Stimulated activated memory B cell treated with anti-CD40 and anti-IgM and Interleukin-4, amounts not matched to agents 10 μg/mL and 1 μg/mL and 100 μg/mL, for 72 hours (primary cell): ENCODE measurements around the gene VAMP7.
A peak's percentile ranks its signal among the peaks of the same experiment; 100 is the strongest.
"Not testable (repeated sequence)": the region's sequence is repeated elsewhere in the genome, so short reads cannot be mapped to it uniquely, and the experiment has no call there.

Source experiments
- ATAC-seq: fragments of 150-1000 bp; cut with Tn5 transposase; 2 replicates; pipeline ENCODE4 v1.10.0; 2021
- H3K27ac Mint-ChIP-seq: one replicate; pipeline ENCODE4 v1.8.0; 2022; ENCODE audit warnings: mild to moderate bottlenecking, mixed read lengths
- H3K27me3 Mint-ChIP-seq: one replicate; pipeline ENCODE4 v1.8.0; 2022; ENCODE audit warnings: mixed read lengths
- H3K36me3 Mint-ChIP-seq: one replicate; pipeline ENCODE4 v1.8.0; 2022; ENCODE audit warnings: mixed read lengths
- H3K4me1 Mint-ChIP-seq: one replicate; pipeline ENCODE4 v1.8.0; 2022; ENCODE audit warnings: mixed read lengths
- H3K4me3 Mint-ChIP-seq: one replicate; pipeline ENCODE4 v1.8.0; 2022; ENCODE audit warnings: mild to moderate bottlenecking, moderate library complexity, mixed read lengths
- H3K9me3 Mint-ChIP-seq: one replicate; pipeline ENCODE4 v1.8.0; 2022; ENCODE audit warnings: mixed read lengths

Gene VAMP7, protein sequence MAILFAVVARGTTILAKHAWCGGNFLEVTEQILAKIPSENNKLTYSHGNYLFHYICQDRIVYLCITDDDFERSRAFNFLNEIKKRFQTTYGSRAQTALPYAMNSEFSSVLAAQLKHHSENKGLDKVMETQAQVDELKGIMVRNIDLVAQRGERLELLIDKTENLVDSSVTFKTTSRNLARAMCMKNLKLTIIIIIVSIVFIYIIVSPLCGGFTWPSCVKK

DNA sequence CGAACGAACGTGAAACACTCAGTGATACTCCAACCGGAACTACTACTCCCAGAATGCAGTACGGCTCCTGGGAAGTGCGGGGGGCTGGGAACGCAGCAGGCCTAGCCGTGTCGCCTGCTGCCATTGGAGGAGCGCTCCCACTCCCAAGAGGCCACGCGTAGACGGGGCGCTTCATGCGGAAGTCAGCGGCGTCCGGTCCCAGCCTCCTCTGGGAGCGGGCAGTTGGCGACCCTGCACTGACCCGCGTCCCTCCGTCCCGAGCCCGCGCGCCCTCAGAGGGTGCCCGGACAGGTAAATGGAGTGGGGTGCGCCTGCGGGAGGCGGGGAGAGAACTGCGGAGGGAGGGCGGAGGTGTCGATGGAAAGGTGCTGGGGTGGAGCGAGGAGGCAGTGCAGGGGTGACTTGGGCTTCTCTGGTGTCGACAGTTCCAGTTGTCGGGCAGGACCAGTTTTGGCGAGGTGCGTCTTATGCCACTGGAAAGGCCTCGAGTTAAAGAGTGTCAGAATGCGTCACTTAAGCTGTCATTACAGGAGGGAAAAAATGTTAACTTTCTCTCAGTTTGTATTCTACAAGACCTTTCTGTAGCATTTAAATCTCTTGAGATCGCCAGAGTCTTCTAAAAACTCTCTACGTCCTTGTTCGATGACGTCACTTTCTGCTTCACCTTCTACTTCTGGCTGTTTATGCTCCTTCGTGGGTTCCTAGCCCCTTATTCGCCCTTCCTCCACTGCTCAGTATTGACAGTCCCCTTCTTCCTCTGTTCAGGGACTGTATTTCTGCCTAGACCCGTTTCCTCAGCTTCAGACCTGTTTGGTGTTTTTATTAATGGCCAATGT, at the start of gene VAMP7:
Gene VAMP7 (plus strand): TSS at position 188 of the 836 bp plus-strand sequence. CDS start 8,122 bp downstream, outside the sequence.
- no peaks in the 10 kb centered on the region for H3K36me3 Mint-ChIP-seq
- H3K4me3 Mint-ChIP-seq = peak within 1 kb of the TSS; percentile 96
- H3K27me3 Mint-ChIP-seq = no peaks in the 10 kb centered on the region
- peaks cover 3% of the 10 kb centered on the region for H3K9me3 Mint-ChIP-seq
- H3K4me1 Mint-ChIP-seq = peaks cover 33% of the 10 kb centered on the region
- peak within 1 kb of the TSS; percentile 94 for H3K27ac Mint-ChIP-seq
- peak; percentile 97 for ATAC-seq

- Mint-ChIP-seq H3K27ac (no peak overlapping the region), H3K9me3 (peaks cover 5% of the 10 kb centered on the region), H3K36me3 (no peaks in the 10 kb centered on the region), H3K4me1 (peaks cover 6% of the 10 kb centered on the region), H3K4me3 (no peak overlapping the region), H3K27me3 (no peaks in the 10 kb centered on the region)
- no peak for ATAC-seq
Observed at GRCh38 chrX:155841232-155841631, 39.9 kb upstream of the VAMP7 start.

DNA sequence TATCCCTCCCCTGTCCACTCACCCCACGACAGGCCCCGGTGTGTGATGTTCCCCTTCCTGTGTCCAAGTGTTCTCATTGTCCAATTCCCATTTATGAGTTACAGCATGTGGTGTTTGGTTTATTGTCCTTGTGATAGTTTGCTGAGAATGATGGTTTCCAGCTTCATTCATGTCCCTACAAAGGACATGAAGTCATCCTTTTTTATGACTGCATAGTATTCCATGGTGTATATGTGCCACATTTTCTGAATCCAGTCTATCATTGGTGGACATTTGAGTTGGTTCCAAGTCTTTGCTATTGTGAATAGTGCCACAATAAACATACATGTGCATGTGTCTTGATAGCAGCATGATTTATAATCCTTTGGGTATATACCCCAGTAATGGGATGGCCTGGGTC, 29.4 kb upstream of the VAMP7 start:
- not testable (repeated sequence) for H3K4me3 Mint-ChIP-seq, H3K4me1 Mint-ChIP-seq, ATAC-seq, H3K36me3 Mint-ChIP-seq, H3K27ac Mint-ChIP-seq, H3K27me3 Mint-ChIP-seq
- H3K9me3 Mint-ChIP-seq = peaks cover 12% of the 10 kb centered on the region

DNA sequence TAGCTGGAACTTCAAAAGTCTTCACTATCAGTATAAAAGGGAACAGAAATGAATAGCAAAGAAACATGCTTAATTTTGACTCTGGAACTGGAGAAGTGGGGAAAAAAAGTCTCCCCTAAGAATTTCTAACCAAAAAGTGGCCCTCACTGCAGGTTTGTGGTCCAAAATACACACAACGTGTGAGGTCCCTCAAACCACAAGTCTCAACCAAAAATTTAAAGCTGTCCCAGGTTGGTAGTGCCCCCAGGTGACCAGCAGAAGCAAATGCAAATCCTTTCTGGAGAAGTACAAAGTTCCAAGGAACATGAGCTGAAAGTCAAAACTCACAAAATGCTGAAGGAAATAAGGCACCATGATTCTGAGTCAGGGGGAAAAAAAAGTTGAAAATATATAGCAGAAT, 23.6 kb upstream of the VAMP7 start:
- Mint-ChIP-seq H3K4me3 (no peak overlapping the region), H3K4me1 (no peaks in the 10 kb centered on the region), H3K27me3 (no peaks in the 10 kb centered on the region), H3K36me3 (no peaks in the 10 kb centered on the region), H3K27ac (no peak overlapping the region), H3K9me3 (peaks cover 3% of the 10 kb centered on the region)
- ATAC-seq = no peak

GRCh38 chrX:155864655-155865054, 16.5 kb upstream of the VAMP7 start:
- Mint-ChIP-seq H3K4me1 (no peaks in the 10 kb centered on the region), H3K9me3 (peaks cover 11% of the 10 kb centered on the region), H3K27me3 (no peaks in the 10 kb centered on the region), H3K36me3 (no peaks in the 10 kb centered on the region), H3K4me3 (no peak overlapping the region), H3K27ac (no peak overlapping the region)
- ATAC-seq = no peak

DNA sequence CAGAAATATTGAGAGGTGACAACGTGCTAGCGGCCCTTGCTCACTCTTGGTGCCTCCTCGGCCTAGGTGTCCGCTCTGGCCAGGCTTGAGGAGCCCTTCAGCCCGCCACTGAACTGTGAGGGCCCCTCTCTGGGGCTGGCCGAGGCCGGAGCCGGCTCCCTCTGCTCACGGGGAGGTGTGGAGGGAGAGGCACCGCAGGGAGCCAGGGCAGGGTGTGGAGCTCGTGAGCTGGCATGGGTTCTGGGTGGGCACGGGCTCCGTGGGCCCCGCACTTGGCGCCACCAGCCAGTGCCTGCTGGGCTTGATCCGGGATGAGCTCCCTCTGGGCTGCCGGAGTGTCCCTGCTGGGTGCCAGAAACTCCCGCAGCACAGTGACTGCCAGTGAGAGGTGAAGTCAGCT, 16.0 kb upstream of the VAMP7 start:
- H3K36me3 Mint-ChIP-seq = no peaks in the 10 kb centered on the region
- ATAC-seq = no peak
- H3K27me3 Mint-ChIP-seq = no peaks in the 10 kb centered on the region
- H3K4me3 Mint-ChIP-seq = no peak overlapping the region
- no peaks in the 10 kb centered on the region for H3K4me1 Mint-ChIP-seq
- no peak overlapping the region for H3K27ac Mint-ChIP-seq
- peaks cover 11% of the 10 kb centered on the region for H3K9me3 Mint-ChIP-seq

GRCh38 chrX:155867821-155868220, 13.3 kb upstream of the VAMP7 start:
- Mint-ChIP-seq H3K4me1 (no peaks in the 10 kb centered on the region), H3K36me3 (no peaks in the 10 kb centered on the region), H3K9me3 (peaks cover 15% of the 10 kb centered on the region), H3K4me3 (no peak overlapping the region), H3K27ac (no peak overlapping the region), H3K27me3 (no peaks in the 10 kb centered on the region)
- no peak for ATAC-seq

DNA sequence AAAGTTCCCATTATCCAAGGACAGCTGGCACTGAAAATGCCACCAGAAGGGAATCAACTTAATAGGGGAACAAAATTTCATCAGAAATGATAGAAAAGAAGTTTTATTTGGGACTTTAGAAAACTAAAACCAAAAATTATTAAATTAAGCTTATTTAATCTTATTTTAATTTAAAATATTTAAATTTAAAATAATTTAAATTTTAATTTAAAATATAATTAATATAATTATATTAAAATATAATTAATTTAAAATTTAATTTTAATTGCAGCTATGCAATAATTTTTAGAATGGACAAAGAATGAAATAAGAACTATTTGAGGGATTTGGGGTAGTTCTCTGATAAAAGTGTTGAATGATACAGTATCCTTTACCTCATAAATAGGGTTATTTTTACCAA, 10.2 kb upstream of the VAMP7 start:
- Mint-ChIP-seq H3K27me3 (no peaks in the 10 kb centered on the region), H3K9me3 (peaks cover 15% of the 10 kb centered on the region), H3K27ac (no peak overlapping the region), H3K36me3 (no peaks in the 10 kb centered on the region), H3K4me3 (no peak overlapping the region), H3K4me1 (peaks cover 6% of the 10 kb centered on the region)
- no peak for ATAC-seq

GRCh38 chrX:155871934-155872333, 9.2 kb upstream of the VAMP7 start:
- no peak for ATAC-seq
- H3K27me3 Mint-ChIP-seq = no peaks in the 10 kb centered on the region

DNA sequence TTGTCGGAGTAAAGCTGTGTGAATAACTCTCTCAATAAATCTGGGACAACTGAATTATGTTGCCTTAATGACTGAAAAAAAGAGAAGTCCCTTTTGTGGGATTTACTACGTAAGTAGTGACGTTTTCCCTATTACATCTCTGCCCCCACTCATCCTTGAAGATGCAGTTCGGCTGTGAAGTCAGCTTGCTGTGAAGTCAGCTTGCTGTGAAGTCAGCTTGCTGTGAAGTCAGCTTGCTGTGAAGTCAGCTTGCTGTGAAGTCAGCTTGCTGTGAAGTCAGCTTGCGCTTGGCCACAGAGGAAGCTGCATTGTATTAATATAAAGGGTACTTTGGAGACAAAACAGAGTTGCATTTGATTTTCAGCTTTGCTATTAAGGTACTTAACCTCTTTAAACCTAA, 8.0 kb upstream of the VAMP7 start:
- Mint-ChIP-seq H3K4me3 (no peak overlapping the region), H3K4me1 (peaks cover 13% of the 10 kb centered on the region), H3K36me3 (no peaks in the 10 kb centered on the region), H3K27ac (no peak overlapping the region), H3K9me3 (peaks cover 11% of the 10 kb centered on the region), H3K27me3 (no peaks in the 10 kb centered on the region)
- ATAC-seq = no peak

More at GRCh38 chrX:155871934-155872333, 9.2 kb upstream of the VAMP7 start:
- Mint-ChIP-seq H3K27ac (no peak overlapping the region), H3K4me3 (no peak overlapping the region), H3K9me3 (peaks cover 15% of the 10 kb centered on the region), H3K36me3 (no peaks in the 10 kb centered on the region), H3K4me1 (peaks cover 9% of the 10 kb centered on the region)

GRCh38 chrX:155874571-155875244, 6.4 kb upstream of the VAMP7 start:
- Mint-ChIP-seq H3K36me3 (no peaks in the 10 kb centered on the region), H3K9me3 (peaks cover 3% of the 10 kb centered on the region), H3K4me3 (peak overlapping the region; percentile 57), H3K4me1 (peaks cover 13% of the 10 kb centered on the region), H3K27me3 (no peaks in the 10 kb centered on the region), H3K27ac (no peak overlapping the region)
- ATAC-seq = no peak

DNA sequence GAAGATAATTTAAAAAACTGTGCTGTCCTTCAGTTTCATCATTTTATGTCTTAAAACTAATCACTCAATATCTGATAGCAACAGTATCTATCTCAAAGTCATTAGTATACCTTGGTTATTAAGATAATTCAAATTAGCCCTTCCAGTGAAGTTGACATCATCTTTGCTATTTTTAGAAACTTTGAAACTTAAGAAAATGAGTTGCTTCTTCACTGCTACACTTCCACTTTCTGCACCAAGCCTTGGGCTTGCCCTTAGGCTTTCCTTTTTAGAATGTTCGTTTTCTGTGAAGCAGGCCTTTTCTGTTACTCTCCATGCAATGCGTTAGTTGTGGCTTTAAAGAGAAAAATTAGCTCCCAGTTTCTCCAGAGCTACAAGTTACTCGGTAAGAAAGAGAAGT, 4.4 kb upstream of the VAMP7 start:
- Mint-ChIP-seq H3K4me3 (peak overlapping the region; percentile 69), H3K4me1 (peaks cover 19% of the 10 kb centered on the region), H3K27ac (peak overlapping the region; percentile 89), H3K36me3 (no peaks in the 10 kb centered on the region), H3K27me3 (no peaks in the 10 kb centered on the region), H3K9me3 (peaks cover 3% of the 10 kb centered on the region)
- no peak for ATAC-seq

DNA sequence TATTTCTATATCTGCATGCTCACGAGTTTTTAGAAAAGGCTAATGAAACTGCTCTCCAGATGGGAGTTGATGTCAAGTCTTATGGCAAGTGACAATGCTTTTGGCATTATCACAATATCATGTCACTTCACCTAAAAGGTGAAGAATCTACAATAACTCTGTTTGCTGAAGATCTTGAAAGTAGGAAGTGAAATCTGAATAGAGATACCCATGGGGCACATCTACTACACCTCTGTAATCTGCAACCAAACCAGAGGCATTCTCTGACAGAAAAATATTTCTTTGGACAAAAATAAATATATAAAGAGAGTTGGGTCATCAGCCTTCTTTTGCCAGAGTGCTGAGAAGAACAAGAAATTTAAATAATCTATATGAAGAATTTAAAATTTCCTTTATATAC, 3.9 kb upstream of the VAMP7 start:
- Mint-ChIP-seq H3K36me3 (no peaks in the 10 kb centered on the region), H3K4me3 (peak overlapping the region; percentile 69), H3K27me3 (no peaks in the 10 kb centered on the region), H3K27ac (peak overlapping the region; percentile 89), H3K9me3 (peaks cover 3% of the 10 kb centered on the region), H3K4me1 (peaks cover 24% of the 10 kb centered on the region)
- ATAC-seq = peak; percentile 40

DNA sequence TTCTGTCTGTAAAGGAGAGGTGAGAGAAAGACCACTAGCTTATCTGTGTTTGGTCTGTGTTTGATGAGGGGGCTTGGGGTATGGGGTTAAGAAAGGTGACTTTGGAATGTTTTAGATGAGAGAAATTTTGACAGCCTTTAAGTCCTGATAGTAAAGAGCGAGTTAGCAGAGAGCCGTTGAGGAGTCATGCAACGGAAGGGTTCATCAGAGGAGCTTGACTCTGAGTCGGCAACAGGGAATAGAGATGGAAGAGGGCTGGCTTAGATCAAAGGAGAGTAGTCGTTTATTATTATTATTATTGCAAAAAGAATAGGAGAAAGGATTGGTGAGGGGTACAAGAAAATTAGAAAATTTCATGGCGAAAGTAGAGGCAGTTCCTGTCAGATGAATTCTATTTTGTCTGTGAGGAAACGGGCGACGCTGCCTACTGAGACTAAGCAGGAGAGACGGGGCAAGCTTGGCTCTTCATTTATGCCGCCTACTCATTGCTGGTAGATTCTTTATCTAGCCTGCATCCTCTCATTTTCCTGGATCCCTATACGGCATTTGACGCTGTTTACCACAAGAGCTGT, 473 bp upstream of the VAMP7 start:
- Mint-ChIP-seq H3K27me3 (no peaks in the 10 kb centered on the region), H3K27ac (peak overlapping the region; percentile 94), H3K36me3 (no peaks in the 10 kb centered on the region), H3K4me3 (peak overlapping the region; percentile 96), H3K9me3 (peaks cover 3% of the 10 kb centered on the region), H3K4me1 (peaks cover 26% of the 10 kb centered on the region)
- no peak for ATAC-seq

- Mint-ChIP-seq H3K36me3 (peaks cover 12% of the 10 kb centered on the region), H3K4me1 (peaks cover 37% of the 10 kb centered on the region), H3K4me3 (no peak overlapping the region), H3K27me3 (no peaks in the 10 kb centered on the region), H3K27ac (no peak overlapping the region), H3K9me3 (peaks cover 3% of the 10 kb centered on the region)
- ATAC-seq = no peak
Observed at GRCh38 chrX:155886409-155886808, 5.3 kb downstream of the VAMP7 start.
